NCI-H510A treated with DMSO at 0.1 percent for 48 hours (cell line): ENCODE results near the gene ATP11A.

ENCODE experiments used
- DNase-seq: peaks from one replicate; lab custom pipeline; 2025; lab: John Stamatoyannopoulos, UW

ATP11A gene

DNA sequence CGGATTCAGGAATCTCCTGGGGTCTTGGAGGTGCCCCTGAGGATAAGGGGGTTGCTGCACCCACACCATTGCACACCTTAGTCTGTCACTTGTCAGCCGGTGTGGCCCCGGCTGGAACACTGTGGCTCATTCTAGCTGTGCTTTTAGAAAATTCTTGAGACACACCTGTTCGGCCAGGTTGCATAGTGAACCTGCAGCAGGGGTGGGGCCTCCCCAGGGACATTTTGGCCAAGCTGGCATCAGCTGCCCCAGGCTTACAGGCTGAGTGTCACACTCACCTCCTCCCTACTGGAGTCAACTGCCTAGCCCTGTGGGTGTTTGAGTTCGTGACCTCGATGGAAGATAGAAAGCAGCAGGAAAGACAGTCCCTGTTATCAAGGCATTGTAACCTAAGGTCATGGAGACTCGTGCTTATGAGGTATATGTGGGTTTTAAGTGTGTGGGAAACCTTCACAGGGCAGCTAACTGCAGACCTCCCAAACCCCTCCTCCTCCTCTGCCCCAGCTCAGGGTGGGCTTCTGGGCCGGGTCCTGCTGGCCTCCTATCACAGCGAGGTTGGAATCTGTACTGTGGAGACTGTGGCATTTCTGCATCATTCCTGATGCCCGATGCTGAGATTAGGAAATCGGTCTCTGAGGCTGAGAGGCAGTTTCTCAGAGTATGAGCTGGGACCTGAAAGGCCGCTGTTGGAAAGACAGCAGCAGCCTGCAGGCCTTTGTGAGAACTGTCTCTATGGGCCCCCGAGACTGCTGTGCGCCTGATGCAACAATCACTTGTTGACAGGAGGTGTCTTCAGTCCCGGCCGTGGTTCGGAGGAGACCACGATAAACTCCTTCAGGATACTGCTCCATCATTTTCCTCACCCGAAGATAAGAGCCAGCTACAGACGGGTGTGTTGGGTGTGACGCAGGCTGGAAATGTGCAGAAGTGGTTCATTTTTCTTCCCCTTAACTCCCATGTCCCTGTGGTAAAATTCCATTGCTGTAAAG, 72.2 kb downstream of the ATP11A start:
- DNase-seq: no peak

DNA sequence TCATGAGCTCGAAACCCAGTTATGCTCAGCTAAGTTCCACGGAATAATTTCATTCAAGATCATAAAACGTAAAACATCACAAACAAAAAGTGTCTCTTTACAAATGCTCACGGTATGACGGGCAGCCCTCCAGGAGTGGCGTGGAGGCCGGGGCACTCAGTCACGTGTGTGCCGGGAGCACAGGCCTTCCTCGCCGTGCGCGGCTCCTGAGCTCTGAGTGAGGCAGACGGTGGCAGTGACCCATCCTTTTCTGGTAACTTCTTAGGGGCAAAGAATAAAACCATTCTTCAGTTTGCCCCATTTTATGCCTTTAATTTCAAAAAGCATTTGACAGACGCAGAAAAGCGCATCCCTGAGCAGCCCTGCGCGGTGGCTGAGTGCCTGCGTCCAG, 72.8 kb downstream of the ATP11A start:
- DNase-seq: no peak

DNA sequence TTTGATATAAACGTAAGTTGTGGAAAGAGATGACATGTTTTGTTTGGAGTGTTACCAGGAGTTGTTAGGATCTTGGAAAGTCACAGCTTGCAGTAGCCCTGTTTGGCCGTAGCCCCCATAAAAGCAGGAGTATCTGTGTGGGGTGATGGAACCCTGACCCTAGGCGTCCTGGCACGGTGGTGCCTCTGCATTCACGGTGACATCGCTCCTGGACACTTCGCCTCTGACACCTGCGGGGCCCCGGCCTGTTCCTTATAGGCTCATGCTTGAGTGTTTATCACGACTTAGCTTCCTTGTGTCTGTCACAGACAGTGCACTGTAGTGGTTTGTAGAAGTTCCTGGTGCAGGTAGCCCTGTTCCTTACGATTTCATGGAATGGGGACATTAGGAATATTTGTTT, 74.2 kb downstream of the ATP11A start:
- DNase-seq: no peak

DNA sequence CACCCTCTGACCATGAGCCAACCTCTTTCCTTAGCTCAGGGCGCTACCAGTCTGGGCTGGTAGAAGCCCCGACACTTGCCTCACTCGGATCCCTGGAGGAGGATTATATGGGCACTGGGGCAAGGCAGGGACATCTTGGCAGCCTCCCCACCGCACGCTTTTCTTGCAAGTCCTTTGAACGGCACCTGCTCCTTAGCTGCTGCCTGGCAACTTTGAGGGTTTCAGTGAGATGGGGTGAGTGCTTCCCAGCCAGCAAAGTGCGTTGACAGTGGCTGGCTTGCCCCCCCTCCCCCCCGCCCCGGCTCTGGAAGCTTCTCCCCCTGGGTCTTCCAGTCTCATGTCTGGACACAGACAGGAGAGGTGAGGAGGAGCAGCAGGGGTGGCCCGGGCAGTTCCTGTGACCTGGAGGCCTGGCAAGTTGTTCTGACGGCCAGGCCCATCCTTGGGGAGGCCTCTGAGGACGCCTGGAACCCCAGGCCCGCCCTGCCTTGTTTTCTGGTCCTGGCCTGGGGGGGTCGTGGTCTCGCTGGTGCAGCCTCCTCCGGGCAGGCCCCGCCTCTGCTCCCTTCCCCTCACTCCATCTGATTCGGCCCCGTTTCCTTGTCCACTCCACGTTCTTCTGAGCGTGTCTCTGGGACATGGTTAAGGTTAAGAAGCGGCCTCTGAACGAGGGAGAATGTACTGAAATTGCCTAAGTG, 75.2 kb downstream of the ATP11A start:
- no peak for DNase-seq

DNA sequence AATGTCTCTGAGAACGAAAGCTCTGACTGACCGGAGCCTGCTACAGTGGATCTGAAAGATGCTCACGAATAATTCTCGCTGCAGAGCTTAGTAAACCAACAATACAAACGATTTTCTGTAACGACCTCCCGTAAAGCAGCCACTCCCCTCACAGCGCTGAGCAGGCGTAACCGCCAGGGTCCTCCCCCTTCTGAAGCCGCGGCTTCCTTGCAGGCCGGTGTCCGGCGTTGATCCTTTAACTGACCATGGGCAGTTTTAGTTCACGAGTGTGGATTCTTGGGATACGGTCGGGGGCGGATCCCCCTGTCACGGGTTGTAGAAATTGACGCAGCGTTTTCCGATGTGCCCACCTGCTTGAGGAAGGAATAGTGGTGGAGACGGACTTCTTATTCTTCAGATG, 75.9 kb downstream of the ATP11A start:
- no peak for DNase-seq

DNA sequence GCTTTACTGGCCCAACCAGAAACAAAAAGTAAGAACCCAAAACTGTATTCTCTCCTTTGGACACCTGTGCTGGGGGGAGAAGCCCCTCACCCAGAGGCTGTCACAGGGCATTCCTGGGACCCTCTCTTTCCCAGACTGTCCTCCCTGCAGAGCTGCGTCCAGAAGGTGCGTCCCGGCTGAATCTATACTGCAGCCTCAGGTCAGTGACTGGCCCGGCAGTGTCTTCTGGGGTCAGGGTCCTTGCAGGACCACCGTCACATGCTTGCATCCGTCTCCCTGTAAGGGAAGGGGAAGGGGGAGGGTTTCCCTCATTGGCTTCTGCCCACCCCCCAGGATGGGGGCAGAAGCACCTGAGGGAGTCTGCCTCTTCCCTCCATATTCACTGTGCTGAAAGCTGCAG, 76.5 kb downstream of the ATP11A start:
- DNase-seq: no peak

DNA sequence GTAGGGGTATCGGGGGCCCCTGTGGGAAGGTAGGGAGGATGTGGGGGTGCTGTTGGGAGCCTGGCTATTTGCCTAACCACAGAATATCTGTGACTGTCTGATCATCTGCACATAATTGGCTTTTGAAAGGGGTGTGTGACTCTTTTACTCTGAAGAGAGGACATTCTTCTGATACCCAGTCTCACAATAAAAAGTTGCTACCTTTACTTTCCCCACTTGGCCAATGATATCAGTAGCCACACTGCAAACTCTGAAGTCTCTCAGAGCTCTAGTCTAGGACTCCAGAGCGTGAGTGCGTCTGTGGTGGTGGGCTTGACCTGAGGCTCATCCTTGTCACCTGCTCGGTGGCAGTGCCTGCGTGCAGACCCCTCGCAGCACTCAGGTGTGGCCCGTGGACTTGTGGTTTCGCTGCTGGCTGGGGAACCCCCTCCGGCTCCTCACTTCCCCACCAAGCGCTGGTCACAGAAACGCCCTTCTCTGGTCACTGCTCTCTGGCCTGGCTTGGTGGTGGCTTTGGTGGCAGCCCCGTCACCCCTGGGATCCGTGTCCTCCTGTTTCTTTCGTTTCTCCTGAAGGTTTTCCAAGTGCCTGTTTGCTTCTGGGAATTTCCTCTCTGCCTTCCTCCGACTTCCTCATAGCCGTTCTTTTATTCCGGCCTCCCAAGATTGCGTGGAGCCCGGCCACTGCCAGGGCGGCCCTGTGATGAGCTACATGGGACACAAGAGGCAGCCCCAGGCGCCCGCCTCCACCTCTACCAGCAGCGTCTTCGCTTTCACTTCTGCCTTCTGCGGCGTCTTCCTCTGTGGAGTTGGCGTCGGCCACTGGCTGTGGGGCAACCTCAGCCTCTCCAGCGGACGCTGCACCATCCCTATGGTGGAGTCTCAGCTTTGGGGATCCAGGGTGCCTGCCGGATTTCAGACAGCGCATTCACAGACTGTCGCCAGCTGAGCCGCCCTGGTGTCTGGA, 78.0 kb downstream of the ATP11A start:
- no peak for DNase-seq

DNA sequence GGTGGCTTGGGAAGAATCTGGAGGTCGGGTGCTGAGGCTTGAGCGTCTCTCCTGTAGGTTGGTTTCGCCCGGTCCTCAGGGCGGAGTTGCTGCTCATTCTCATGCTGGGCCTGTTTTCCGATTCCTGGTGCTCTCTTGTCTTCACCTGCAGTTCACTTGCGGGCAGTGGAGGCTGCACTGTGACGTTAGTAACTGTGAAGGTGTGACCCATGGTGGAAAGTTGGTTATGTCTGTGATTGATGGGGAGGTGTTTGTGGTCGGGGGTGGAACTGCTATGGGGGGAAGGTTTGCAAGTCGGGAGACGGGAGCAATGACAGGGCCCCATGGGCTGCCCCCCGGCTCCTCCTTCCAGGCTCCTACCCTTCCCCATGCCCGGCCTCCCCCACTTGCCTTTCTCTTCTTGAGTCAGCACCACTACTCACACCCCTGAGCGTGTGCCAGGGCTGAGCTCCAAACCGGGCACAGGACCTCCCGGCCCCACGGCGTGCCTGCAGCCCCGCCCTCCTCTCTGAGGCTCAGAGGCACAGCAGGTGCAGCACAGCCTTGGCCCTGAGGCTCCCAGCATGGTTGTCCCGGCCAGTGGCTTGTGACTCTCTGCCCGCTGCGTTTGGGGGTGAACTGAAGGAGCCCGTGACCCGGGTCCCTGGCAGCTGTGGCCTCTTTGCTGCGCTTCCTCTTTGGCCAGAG, 79.1 kb downstream of the ATP11A start:
- no peak for DNase-seq

DNA sequence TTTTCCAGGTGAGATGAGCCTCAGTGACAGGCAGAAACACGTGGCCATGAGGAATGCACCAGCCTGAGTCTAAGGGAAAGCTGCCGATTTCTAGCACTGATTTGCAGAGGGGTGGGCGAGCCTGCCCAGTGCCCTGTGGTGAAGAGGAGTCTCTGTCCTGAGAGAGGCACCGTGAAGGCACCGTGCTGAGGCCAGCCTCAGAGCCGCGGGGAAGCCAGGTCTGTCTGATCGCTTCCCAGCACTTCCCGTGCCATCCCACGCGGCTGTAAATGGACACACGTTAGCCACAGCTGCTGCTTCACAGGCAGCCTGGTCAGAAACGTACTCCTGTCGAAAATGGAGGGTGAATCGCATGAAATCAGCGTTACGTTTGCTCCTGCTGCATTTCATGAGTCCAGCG, 79.8 kb downstream of the ATP11A start:
- no peak for DNase-seq

DNA sequence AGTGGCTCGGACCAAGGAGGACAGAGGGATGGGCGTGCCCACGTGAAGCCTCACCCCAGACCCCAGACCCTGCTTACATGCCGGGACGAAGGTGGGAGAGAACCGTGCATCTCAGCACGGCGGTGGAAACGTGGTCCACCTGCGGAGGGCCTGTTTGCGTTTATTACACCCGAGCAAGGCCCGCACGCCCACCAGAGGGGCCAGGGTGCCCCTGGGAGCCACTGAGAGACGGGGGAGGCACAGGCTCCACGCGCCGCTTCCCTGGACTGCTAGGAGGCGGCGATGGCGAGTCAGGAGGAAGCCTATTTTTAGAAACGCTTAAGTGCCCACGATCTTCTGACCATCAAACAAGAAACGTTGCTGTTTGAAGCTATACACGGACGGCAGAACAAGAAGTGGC, 80.7 kb downstream of the ATP11A start:
- DNase-seq: no peak

DNA sequence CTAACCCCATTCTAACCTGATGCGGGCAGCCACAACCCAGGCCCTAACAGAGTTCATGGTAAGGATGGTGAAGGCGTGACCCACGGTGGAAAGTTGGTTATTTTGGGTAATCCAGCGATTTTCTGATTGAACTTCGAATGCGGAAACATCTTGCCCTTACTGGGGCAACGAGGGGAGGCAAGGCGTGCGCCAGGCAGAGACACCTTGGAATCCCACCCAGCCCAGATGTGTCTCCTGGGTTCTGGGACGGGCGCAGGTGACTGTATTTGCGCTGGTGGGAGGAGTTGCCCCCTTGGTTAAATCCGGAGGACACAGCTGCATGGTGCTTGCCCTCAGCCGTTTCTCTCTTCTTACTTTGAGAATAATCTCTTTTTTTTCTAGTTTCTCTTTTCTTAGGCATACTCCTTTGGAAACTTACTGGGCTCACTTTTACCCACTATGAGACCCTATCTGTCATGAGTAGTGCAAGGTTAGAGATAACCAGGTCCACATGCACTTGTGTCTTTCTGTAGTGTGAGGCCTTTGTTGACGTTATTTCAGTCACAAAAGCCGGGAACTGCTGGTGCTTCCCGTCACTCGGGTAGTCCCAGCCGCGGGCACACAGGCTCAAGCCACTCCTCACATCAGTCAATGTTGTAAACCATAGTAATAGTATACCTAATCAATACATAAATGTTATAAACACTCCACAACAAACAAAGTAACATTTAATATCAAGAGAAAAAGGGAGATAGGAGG, 81.5 kb downstream of the ATP11A start:
- DNase-seq: peak; percentile 73

DNA sequence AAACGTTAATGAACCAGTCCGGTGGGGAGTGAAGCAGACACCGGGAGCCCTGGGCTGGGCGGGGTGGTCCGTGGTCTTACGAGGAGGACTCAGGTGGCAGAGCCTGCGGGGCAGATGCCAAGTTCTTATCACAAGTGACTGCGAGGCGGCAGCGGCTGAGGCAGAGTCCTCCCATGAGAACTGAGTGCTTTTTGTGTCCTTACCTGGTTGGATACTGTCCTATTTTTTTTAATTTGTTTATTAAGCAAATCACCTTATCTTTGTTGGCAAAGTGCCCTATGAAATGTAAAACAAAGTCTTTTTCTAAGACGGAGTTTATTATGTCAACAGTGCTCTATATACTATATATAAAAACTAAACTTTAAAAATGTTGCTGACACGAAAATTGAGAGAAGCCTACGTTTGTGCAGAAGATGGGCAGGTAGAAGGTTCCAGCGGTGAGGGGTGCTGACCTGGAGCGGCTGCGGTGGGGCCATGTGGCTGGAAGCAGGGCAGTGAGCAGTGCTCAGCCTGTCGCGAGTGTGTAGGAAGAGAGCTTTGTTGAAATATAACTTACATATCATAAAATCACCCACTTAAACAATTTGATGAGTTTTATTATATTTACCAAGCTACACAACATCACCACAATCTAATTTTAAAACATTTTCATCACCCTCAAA, 82.2 kb downstream of the ATP11A start:
- DNase-seq: peak; percentile 73

DNA sequence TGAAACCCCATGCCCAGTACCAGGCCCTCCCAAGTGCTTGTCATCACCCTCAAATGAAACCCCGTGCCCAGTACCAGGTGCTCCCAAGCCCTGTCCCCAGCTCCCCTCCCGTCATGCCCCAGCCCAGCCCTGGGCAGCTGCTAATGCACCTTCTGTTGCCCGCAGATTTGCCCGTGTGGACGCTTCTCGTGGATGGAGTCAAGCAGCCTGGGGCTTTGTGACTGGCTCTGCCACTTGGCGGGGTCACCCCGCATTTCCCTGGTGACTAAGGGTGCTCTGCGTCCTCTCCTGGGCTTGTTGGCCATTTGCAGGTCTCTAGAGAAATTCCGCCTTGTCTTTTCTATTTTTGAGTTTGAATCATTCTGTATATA, 82.7 kb downstream of the ATP11A start:
- DNase-seq: no peak

DNA sequence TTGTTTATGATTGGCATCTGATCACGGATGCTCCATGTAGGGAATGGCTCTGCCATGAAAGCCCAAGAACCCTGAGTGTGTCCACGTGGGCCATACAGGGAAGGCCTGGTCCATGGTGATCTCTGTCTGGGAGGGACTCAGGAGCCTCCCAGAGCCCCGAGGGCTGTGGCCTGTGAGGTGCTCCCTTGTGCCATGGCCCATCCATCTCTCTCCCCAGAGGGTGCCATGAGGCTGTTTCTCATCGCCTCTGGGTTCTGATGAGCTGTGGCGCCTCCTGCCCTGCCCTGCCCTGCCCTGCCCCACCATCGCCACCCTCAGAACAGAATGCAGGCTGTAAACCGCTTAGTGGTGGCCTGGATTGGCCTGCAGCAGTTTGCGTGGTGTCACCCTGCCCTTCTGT, 83.1 kb downstream of the ATP11A start:
- no peak for DNase-seq

DNA sequence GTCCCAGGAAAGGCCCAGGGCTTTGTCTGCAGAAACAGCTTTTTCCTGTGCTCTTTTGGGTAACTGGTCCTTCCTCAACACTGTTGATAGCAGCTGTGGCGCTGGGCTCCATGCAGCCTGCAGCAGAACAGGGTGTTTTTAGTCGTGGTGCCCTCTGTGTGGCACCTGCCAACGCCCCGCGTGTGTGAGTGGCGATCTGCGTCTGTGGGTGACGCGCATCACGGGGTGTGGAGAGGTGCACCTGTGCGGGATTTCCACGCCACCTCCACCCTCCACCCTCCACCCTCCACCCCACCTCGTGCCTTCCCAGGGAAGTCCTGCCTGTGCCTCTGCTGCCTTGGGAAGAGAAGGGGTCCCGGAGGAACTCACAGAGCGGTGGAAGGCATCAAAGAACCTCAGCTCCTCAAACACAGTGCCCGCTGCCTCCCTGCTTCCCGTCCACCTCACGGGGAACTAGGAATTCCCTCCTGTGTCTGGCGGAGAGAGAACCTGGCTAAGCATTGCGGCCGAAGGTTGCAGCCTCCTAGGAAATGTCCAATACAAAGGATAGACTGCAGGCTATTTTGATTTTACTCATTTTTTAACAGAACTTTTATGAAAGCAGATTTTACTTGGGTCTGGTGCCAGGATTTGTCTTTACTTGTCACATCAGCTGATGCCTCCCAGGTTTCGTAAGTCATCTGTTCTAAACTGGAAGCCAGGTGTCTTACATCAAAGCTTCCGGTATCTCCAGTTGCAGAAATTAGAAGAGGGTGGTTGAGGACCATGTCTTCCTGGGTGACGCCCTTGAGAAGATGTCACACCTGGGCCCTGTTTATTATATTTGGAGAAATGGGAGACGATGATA, 84.0 kb downstream of the ATP11A start:
- peak; percentile 58 for DNase-seq

DNA sequence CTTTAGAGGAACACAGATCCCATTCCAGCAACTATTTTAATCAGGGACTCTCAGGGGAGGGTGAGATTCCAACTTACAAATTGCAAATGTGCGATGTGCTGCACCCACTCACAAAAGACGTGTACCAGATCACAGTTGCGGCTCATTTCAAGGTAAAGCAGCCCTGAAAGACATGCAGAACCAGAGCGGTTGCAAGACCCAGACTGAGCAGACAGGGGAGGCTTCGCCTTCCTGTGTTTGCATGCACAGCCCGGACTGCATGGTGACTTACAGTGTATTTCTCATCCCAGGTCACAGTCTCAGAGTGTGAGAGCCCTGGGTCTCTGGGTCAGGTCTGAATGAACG, 84.6 kb downstream of the ATP11A start:
- DNase-seq: no peak

DNA sequence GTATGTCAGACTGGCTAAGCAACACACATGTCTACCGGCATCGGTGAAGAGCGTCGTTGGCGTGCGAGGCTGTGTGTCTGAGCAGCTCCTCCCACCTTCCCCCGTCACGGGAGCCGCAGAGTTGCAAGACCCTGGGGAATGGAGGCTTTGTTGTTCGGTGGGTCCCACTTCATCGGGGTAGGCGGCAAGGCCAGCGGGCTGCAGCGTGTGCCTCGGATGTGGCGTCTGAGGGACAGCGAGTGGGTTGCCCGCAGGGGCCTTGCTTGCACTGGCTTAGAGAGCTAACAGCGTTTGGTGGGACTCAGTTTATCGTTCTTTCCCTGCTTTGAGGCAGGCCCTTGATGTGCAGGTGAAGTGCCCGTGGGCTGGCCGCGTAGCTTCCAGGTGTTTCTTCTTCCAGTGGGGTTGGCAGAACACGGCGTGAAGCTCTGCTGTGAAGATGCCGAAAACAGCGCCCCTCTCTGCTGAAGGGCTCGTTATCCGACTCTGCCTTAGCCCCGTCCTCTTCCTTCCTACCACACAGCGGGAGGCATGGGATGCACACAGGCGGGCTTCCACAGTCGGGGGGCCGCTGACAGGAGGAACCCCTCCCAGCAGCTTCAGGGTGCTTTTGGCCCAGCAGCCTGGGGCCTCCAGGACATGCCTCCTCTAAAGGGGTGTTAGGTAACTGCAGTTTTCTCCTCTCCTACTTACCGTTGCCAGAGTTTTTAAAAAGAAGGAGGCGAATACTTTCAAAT, 85.2 kb downstream of the ATP11A start:
- no peak for DNase-seq

DNA sequence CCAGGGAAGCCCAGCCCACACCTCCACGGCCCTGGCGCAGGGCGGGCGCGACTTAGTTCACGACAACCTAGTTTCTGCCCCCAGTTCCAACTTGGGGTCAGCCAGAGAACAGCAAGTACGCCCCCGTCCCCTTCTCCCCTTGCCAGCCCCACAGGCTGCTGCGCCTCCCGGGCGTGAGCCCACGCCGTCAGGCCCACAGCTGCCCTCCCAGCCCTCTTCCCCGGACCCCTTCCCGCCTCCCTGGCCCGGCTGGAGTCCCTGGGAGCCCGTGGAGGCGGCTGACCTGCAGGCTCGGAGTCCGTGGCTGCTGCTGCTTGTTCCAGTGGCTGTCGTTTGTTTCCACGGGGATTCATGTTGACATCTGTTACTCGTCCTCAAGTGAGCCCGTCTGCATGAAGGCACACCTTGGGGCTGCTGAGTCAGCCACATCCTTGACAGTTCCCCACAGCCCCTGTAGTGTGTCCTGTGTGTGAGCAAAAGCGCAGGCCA, 86.0 kb downstream of the ATP11A start:
- peak; percentile 31 for DNase-seq

DNA sequence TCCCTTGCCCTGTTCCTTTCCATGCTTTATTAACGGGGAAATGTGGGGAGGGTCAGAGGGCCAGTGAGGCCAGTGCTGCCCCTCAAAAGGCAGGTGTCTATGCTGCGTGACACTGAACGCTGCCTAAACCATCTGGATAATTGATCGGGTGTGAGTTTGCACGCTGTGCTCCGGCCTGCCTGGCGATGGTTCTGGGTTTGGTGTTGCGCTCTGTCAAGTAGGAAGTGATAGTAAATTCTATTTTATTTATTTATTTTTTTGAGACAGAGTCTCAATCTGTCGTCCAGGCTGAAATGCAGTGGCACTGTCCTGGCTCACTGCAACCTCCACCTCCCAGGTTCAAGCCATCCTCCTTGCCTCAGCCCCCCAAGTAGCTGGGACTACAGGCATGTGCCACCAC, 86.5 kb downstream of the ATP11A start:
- DNase-seq: no peak
